Measurements from ENCODE around the gene UGT2A3.

DNA sequence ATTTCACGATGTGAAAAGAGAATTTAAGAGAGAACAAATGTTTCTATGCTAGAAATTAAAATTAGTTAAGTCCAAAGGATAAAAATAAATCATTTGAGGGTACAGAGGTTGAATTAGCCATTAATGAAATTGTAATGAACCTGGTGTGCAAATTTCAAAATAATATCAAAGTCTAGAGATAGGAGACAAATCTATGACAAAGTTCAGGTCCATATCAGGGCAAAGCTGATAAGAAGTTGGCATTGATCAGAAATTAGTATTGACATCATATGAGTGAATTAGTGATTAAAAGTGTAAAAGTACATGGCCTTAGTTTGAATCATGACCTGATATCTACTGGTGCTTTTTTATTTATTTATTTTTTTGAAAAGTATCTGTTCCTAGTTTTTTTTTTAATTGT, 33.8 kb upstream of the UGT2A3 start:
- TF ChIP-seq POLR2A (IDR thresholded peaks at IDR 0.05; ENCODE audit: low read depth, low read length), result no peak
- TF ChIP-seq POLR2AphosphoS5 (IDR thresholded peaks at IDR 0.05; ENCODE audit: low read depth, low read length), result no peak
- TF ChIP-seq TAF1 (IDR thresholded peaks at IDR 0.05; ENCODE audit: borderline replicate concordance, low read depth, low read length), result no peak

Data from GM12892 (cell line).